GM12878 (cell line): ENCODE measurements around the gene MRPL57.

Source experiments
- BRCA1 ChIP-seq: IDR thresholded peaks from 2 replicates; pipeline ENCODE4 v1.6.1; 2011; ENCODE audit warnings: low read depth, low read length, improper control_type of control experiment
- CBFB ChIP-seq: IDR thresholded peaks from 2 replicates; pipeline ENCODE4 v1.6.1; 2016; ENCODE audit warnings: antibody characterized with exemption, low read depth
- CEBPZ ChIP-seq: fragments of 150-350 bp; IDR thresholded peaks from 2 replicates; pipeline ENCODE4 v1.6.1; 2016; ENCODE audit warnings: low read depth, low read length
- CREB1 ChIP-seq: IDR thresholded peaks from 2 replicates; pipeline ENCODE4 v1.6.1; 2012; ENCODE audit warnings: low read depth, mild to moderate bottlenecking, inconsistent platforms
- CTCF ChIP-seq, 3 experiments: IDR thresholded peaks in 2 of 3; conservative IDR thresholded peaks in 1 of 3; 2 replicates each; pipeline ENCODE4 v1.5.1; 2011; ENCODE audit warnings: low read depth in 3 of 3, low read length in 3 of 3, mild to moderate bottlenecking in 3 of 3, control low read depth in 2 of 3, moderate library complexity in 2 of 3, inconsistent platforms in 1 of 3, mixed read lengths in 1 of 3; ENCODE audit not compliant: control insufficient read depth in 2 of 3, insufficient read depth in 1 of 3; ENCODE audit errors: extremely low read depth in 1 of 3
- EGR1 ChIP-seq, 2 experiments: IDR thresholded peaks; 1 replicate in 1 of 2; 2 replicates in 1 of 2; pipeline ENCODE4 v1.6.1; 2011 to 2012; ENCODE audit warnings: low read depth in 2 of 2, low read length in 2 of 2, borderline replicate concordance in 1 of 2, mild to moderate bottlenecking in 1 of 2, moderate library complexity in 1 of 2
- EP300 ChIP-seq, 2 experiments: fragments of 150-350 bp in 1 of 2; IDR thresholded peaks; 2 replicates each; pipeline ENCODE4 v1.6.1; 2011 to 2012; ENCODE audit warnings: low read depth in 2 of 2, low read length in 2 of 2, borderline replicate concordance in 1 of 2, improper control_type of control experiment in 1 of 2, inconsistent platforms in 1 of 2; ENCODE audit not compliant: control insufficient read depth in 1 of 2
- EZH2 ChIP-seq: IDR thresholded peaks from 2 replicates; pipeline ENCODE4 v1.6.1; 2012; ENCODE audit warnings: low read depth, mild to moderate bottlenecking, control low read depth, inconsistent platforms, low read length, borderline replicate concordance; ENCODE audit not compliant: control insufficient read depth
- FOS ChIP-seq: IDR thresholded peaks from 3 replicates; pipeline ENCODE4 v1.6.1; 2011; ENCODE audit warnings: borderline replicate concordance; ENCODE audit not compliant: insufficient read length; ENCODE audit errors: extremely low read depth
- FOXM1 ChIP-seq: IDR thresholded peaks from 2 replicates; pipeline ENCODE4 v1.6.1; 2012; ENCODE audit warnings: low read depth, mild to moderate bottlenecking, inconsistent platforms, low read length, moderate library complexity
- SMC3 ChIP-seq: IDR thresholded peaks from 2 replicates; pipeline ENCODE4 v1.6.1; 2011; ENCODE audit warnings: low read length, improper control_type of control experiment, borderline replicate concordance
- YY1 ChIP-seq: IDR thresholded peaks from 2 replicates; pipeline ENCODE4 v1.6.1; 2011; ENCODE audit warnings: low read depth, mild to moderate bottlenecking, low read length
- ZBTB33 ChIP-seq: fragments of 450-650 bp; IDR thresholded peaks from 2 replicates; pipeline ENCODE4 v1.6.1; 2017; ENCODE audit warnings: mild to moderate bottlenecking
- ZNF687 ChIP-seq: fragments of 450-650 bp; IDR thresholded peaks from 2 replicates; pipeline ENCODE4 v1.6.1; 2017; ENCODE audit warnings: mild to moderate bottlenecking, moderate library complexity

GRCh38 chr13:21176982-21177284 lies 475 bp downstream of the MRPL57 start:
- TF ChIP-seq CTCF (IDR thresholded peaks at IDR 0.05 in 2 of 3, conservative IDR thresholded peaks at IDR 0.05 in 1 of 3; ENCODE audit: control insufficient read depth in 2 of 3, extremely low read depth in 1 of 3, insufficient read depth in 1 of 3, low read depth in 3 of 3, low read length in 3 of 3) (no peak), EZH2 (no peak), CEBPZ (no peak), YY1 (0 out of 2 replicates have a peak, but pooled peaks have one; percentile 5), CBFB (no peak), ZNF687 (0 out of 2 replicates have a peak, but pooled peaks have one; percentile 39), CREB1 (no peak), SMC3 (no peak), ZBTB33 (no peak), FOXM1 (no peak), FOS (no peak), EGR1 (IDR thresholded peaks at IDR 0.05; ENCODE audit: borderline replicate concordance in 1 of 2, low read depth in 2 of 2, low read length in 2 of 2) (no peak), EP300 (IDR thresholded peaks at IDR 0.05; ENCODE audit: borderline replicate concordance in 1 of 2, control insufficient read depth in 1 of 2, low read depth in 2 of 2, low read length in 2 of 2) (no peak), BRCA1 (no peak)
